Heart left ventricle (tissue), 16 donors: ENCODE data around the gene RUNDC3A. TPM values are rescaled to one million over a fixed set of nuclear protein-coding genes. Genes with fewer than 3 reads are reported as not detected.

Experiments used
- ATAC-seq, 4 donors: fragments of 200-7000 bp; cut with Tn5 transposase; one replicate each; pipeline ENCODE4 v1.9.1; 2020 to 2022; ENCODE audit warnings: moderate library complexity in 4 of 4, mild to moderate bottlenecking in 3 of 4, moderate number of reproducible peaks in 1 of 4
- DNase-seq, 5 donors: peaks; one replicate each; pipeline ENCODE4 v3.0.0-alpha.2; 2020
- H3K27ac ChIP-seq, 12 donors: fragments of 200-600 bp; sonication (generic) in 4 of 12; one replicate each; pipeline versions ENCODE4 v1.5.0 to v1.8.0; 2016 to 2022; ENCODE audit warnings: mild to moderate bottlenecking in 2 of 12
- H3K27me3 ChIP-seq, 9 donors: fragments of 200-600 bp; sonication (generic) in 2 of 9; one replicate each; pipeline versions ENCODE4 v1.5.1 to v1.8.0; 2016 to 2022; ENCODE audit warnings: mild to moderate bottlenecking in 3 of 9
- H3K36me3 ChIP-seq, 9 donors: fragments of 200-600 bp; sonication (generic) in 2 of 9; one replicate each; pipeline versions ENCODE4 v1.5.0 to v1.8.0; 2018 to 2022; ENCODE audit warnings: mild to moderate bottlenecking in 2 of 9
- H3K4me1 ChIP-seq, 12 donors: fragments of 200-600 bp; sonication (generic) in 4 of 12; one replicate each; pipeline versions ENCODE4 v1.5.0 to v1.8.0; 2016 to 2022; ENCODE audit warnings: mild to moderate bottlenecking in 3 of 12
- H3K4me3 ChIP-seq, 12 donors: fragments of 200-600 bp; sonication (generic) in 4 of 12; one replicate each; pipeline versions ENCODE4 v1.5.0 to v1.8.0; 2017 to 2022; ENCODE audit warnings: mild to moderate bottlenecking in 9 of 12, moderate library complexity in 4 of 12
- H3K9me3 ChIP-seq, 12 donors: fragments of 200-600 bp; sonication (generic) in 4 of 12; one replicate each; pipeline versions ENCODE4 v1.5.0 to v1.8.0; 2016 to 2022; ENCODE audit warnings: mild to moderate bottlenecking in 1 of 12
- POLR2A ChIP-seq, 2 donors: fragments of 450-650 bp; IDR thresholded peaks; one replicate each; pipeline ENCODE4 v1.6.1; 2017; ENCODE audit warnings: antibody characterized with exemption in 2 of 2, mild to moderate bottlenecking in 2 of 2, moderate library complexity in 2 of 2
- WGBS, 4 donors: extraction: QIAGEN DNeasy Blood & Tissue Kit in 2 of 4; methylation state at CpG; one replicate each; pipeline versions ENCODE4 v1.1.5 to v1.1.7; 2013 to 2018; 5-methylcytosine and 5-hydroxymethylcytosine counted together
- intact Hi-C, 10 donors: fragments of 100-400 bp; cut with DNase I; formaldehyde crosslinking; loops; one replicate each; pipeline versions ENCODE4 v1.11.1 to v1.14.2; 2022
- polyA plus RNA-seq, 2 donors: library from polyadenylated mRNA; stranded (reverse); fragments of 200-250 nt; gene quantifications; one replicate each; pipeline ENCODE4 v1.2.3, GENCODE V29; 2013
- total RNA-seq, 9 donors: library from RNA; depleted of rRNA in 2 of 9; stranded (reverse); fragments of >200 nt in 2 of 9; fragmentation: NEBNext Ultra II Directional in 3 of 9; extraction: Animal tissue kit (Norgen Biotek cat#: 25700) in 3 of 9; gene quantifications; one replicate each; pipeline versions ENCODE4 v1.1.0 to v1.2.4, GENCODE V29; 2016 to 2023
- TF ChIP-seq, protein P1 (sequence below), 12 donors: fragments of 200-600 bp; sonication (generic) in 4 of 12; IDR thresholded peaks; one replicate each; pipeline versions ENCODE4 v1.5.0 to v1.8.0; 2018 to 2022; ENCODE audit warnings: antibody characterized with exemption in 12 of 12, mild to moderate bottlenecking in 5 of 12
- donor health status: ischemic (EF 13 %, LVEDD 7.1; RV severe dilation, severe dysfunction).
- donor health status: healthy with polysubstance abuse.
- donor health status: DM: no; HTN: yes; CAD: no.
- donor health status: DM: no; HTN: no; CAD: no.
- donor health status: ischemic (EF 25% LVEDD 6.9; RV normal size, moderate dysfunction).
- donor health status: ischemic (EF 25% LVEDD 5.7; RV mildly dilated, moderate dysfunction).
- donor health status: healthy.
- donor health status: DM: yes; HTN: yes; CAD: no.
- donor health status: ischemic (EF 35%, LVEDD 5.7; RV mildly dilated, moderate dysfunction).
- donor health status: nonischemic (EF 11% LVEDD 7.7; RV severe dilation, severe dysfunction).
- donor health status: DM: yes; HTN: yes; CAD: no.
- donor health status: PGD.
- donor health status: ischemic (EF 29% LVEDD 5.4; RV normal size, mild dysfunction).
- donor health status: nonischemic (EF 23%, LVEDD 6.1; RV moderate dilation, normal function).

RUNDC3A gene
- total and polyA plus RNA-seq, 11 donors = 0.19 to 1.3 (median 0.51) TPM; not detected in 1

DNA sequence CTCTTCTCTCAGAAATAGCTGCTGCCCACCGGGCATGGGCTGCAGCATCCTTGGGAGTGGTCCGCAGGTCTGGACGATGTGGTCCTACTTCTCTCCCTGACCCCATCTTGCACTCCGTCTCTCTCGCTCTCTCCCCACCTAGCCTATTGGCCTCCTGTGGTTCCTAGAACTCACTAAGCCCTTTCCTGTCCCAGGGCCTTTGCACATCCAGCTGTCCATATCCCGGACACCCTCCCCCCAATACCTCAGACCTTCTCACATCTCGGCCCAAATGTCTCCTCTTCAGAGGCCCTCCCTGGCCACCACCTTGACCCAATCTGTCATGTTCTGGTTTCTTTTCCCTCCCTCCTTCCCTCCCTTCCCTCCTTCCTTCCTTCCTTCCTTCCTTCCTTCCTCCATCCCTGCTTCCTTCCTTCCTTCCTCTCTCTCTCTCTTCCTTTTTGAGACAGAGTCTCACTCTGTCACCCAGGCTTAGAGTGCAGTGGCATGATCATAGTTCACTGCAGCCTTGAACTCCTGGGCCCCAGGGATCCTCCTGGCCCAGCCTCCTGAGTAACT lies 45.0 kb upstream of the RUNDC3A start:
- WGBS, 4 donors = 87 to 89% (median 88%) methylated on average over 7 of the region's 7 CpGs
- intact Hi-C loops = loop anchor here in 1 of 10 donors (5.0 kb wide), 1 partner anchor 49 kb away; no protein-coding TSS in a partner anchor
- no peak for TF ChIP-seq POLR2A (IDR thresholded peaks at IDR 0.05)

DNA sequence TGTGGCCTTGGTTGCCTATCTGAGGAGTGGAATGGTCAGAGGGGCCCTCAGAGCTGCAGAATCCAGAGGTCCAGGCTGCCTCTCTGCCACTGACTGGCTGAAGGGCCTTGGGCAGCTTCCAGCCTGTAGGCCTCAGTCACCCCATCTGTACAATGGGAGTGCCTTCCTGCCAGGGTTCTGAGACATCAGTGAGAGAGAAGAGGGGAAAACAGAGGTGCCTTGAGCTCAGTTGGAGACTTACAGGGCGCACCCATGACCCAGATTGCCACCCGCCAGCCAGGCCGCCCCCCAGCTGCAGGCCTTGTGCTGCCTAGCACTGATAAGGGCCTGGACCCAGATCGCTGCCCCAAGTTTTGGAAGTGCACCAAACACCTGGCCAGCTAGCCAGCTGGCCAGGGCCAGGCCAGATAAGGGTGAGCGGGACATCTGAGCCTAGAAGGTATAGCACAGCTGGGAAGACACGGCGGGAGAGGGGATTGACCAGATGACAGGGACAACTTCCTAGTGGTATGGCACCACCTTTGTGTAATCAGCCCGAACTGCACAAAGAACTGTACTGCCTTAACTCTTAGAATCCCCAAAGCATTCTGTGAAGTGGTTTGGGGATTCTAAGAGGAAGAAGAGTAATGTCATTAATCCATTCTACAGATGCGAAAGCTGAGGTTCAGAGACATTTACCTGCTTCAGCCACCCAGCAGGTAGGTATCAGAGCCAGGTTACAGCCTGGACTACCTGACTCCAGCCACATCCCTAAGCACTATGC lies 41.8 kb upstream of the RUNDC3A start:
- Histone ChIP-seq H3K27ac (no peak overlapping the region), H3K36me3 (no peaks in the 10 kb centered on the region), H3K9me3 (no peaks in the 10 kb centered on the region), H3K27me3 (no peaks in the 10 kb centered on the region), H3K4me1 (peaks cover 0 to 2% (median 0%) of the 10 kb centered on the region in 12 donors), H3K4me3 (no peak overlapping the region)
- ATAC-seq (no peak), DNase-seq (no peak)
- WGBS, 4 donors = 55 to 66% (median 63%) methylated on average over 8 to 9 of the region's 9 CpGs
- TF ChIP-seq, protein P1, sequence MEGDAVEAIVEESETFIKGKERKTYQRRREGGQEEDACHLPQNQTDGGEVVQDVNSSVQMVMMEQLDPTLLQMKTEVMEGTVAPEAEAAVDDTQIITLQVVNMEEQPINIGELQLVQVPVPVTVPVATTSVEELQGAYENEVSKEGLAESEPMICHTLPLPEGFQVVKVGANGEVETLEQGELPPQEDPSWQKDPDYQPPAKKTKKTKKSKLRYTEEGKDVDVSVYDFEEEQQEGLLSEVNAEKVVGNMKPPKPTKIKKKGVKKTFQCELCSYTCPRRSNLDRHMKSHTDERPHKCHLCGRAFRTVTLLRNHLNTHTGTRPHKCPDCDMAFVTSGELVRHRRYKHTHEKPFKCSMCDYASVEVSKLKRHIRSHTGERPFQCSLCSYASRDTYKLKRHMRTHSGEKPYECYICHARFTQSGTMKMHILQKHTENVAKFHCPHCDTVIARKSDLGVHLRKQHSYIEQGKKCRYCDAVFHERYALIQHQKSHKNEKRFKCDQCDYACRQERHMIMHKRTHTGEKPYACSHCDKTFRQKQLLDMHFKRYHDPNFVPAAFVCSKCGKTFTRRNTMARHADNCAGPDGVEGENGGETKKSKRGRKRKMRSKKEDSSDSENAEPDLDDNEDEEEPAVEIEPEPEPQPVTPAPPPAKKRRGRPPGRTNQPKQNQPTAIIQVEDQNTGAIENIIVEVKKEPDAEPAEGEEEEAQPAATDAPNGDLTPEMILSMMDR (IDR thresholded peaks at IDR 0.05) = peak in 1 of 12 donors; percentile 5
- no peak for TF ChIP-seq POLR2A (IDR thresholded peaks at IDR 0.05)
- intact Hi-C loops = no loop called here

More for the DNA sequence above, 45.0 kb upstream of the RUNDC3A start:
- Histone ChIP-seq H3K36me3 (no peaks in the 10 kb centered on the region), H3K4me1 (no peaks in the 10 kb centered on the region), H3K27ac (no peak overlapping the region), H3K27me3 (no peaks in the 10 kb centered on the region), H3K4me3 (no peak overlapping the region), H3K9me3 (no peaks in the 10 kb centered on the region)
- DNase-seq (no peak), ATAC-seq (no peak)

DNA sequence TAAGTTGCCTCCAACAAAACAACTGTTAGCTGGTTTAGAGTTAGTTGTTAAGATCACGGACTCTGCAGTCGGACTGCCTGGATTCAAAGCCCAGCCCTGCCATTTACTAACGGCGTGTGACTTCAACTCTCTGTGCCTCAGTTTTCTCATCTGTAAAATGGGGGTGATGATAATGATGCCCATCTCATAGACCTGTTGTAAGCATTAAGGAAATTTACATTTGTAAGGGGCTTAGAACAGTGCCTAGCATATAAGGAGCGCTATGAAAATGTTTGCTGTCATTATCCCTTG lies 41.3 kb upstream of the RUNDC3A start:
- intact Hi-C loops = no loop called here
- TF ChIP-seq POLR2A (IDR thresholded peaks at IDR 0.05) = no peak
- TF ChIP-seq, protein P1 (IDR thresholded peaks at IDR 0.05) = no peak
- Histone ChIP-seq H3K27ac (no peak overlapping the region), H3K36me3 (no peaks in the 10 kb centered on the region), H3K4me3 (no peak overlapping the region), H3K4me1 (peaks cover 0 to 7% (median 3%) of the 10 kb centered on the region in 12 donors), H3K27me3 (no peaks in the 10 kb centered on the region), H3K9me3 (no peaks in the 10 kb centered on the region)
- no peak for DNase-seq
- no peak for ATAC-seq
- WGBS, 4 donors = 88 to 95% (median 93%) methylated on average over 5 of the region's 5 CpGs

DNA sequence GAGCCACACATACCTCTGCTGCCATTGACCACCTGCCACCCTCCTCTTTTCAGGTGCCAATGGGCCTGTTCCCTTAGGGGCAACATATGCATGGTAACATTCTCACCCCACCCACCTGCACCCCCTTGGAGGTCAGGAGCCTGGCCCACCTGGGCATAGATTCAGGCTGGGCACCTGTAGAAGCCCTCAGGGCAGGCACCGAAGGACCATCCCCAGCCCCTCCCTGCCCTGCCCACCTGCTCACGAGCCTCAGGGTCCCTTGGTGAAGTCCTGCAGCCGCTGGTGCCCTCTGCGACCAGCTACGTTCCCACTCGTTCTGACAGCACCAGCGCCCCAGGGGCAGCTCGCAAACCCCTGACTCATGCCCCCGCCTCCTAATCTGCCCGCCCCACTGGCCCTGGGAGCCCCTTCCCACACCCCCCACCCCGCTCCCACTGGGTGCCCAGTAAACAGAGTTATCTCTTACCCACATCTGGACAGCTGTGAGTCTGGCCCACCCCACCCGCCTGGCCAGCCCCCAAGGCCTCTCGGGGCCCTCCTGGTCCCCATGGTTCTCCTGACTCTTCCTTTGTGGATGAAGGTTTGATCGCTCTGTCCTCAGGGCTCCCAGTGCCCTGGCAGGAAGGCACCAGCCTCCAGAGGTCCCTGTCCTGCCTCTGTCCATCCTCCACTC lies 40.4 kb upstream of the RUNDC3A start, which contains the start of gene SLC4A1:
TSS of gene SLC4A1 (minus strand) at position 318 of the 673 bp plus-strand sequence. CDS start 5,269 bp downstream, outside the sequence.
- H3K27ac ChIP-seq = no peak within 1 kb of the TSS
- ATAC-seq (no peak), DNase-seq (no peak)
- WGBS, 4 donors = 85 to 92% (median 87%) methylated on average over 12 to 14 of the region's 14 CpGs
- peaks cover 0 to 15% (median 10%) of the 10 kb centered on the region in 12 donors for H3K4me1 ChIP-seq
- intact Hi-C loops = no loop called here
- no peak for TF ChIP-seq POLR2A (IDR thresholded peaks at IDR 0.05)
- TF ChIP-seq, protein P1 (IDR thresholded peaks at IDR 0.05) = no peak
- H3K9me3 ChIP-seq = no peaks in the 10 kb centered on the region
- H3K27me3 ChIP-seq = no peaks in the 10 kb centered on the region
- no peak within 1 kb of the TSS for H3K4me3 ChIP-seq
- no peaks in the 10 kb centered on the region for H3K36me3 ChIP-seq
